GM21528 (cell line): ENCODE data around the gene IPO9.
"Not testable (repeated sequence)": the region's sequence is repeated elsewhere in the genome, so short reads cannot be mapped to it uniquely, and the experiment has no call there.

Experiments used
- ATAC-seq: cut with Tn5 transposase; IDR thresholded peaks from one replicate; pipeline ENCODE4 v1.9.1; 2021; ENCODE audit warnings: mild to moderate bottlenecking, moderate library complexity; ENCODE audit not compliant: unreplicated experiment, low FRiP score

Gene IPO9

DNA sequence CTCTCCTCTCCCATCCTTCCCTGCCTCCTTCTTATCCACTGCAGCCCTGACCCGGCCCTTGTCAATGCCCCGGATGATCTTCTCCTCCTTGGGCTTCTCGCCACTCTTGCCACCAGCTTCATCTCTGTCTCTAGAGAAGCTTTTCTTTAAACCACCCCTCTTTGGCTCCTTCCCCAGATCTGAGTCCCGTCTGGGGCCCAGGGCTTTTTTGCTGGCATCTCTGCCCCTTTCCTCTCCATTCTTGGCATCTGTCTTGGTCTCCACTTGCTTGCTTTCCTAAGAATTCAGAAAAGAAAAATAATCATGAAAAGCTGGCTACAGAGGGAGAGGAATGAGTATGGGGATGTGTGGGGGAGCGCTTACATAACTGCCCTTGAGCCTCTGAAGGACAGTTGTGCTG is 71.5 kb downstream of the IPO9 start:
- ATAC-seq = no peak

- ATAC-seq = not testable (repeated sequence)
Observed at GRCh38 chr1:201901036-201901435, 72.1 kb downstream of the IPO9 start.

GRCh38 chr1:201902198-201902597 is 73.2 kb downstream of the IPO9 start:
- ATAC-seq = no peak

GRCh38 chr1:201903135-201903534 is 74.2 kb downstream of the IPO9 start:
- ATAC-seq = no peak

DNA sequence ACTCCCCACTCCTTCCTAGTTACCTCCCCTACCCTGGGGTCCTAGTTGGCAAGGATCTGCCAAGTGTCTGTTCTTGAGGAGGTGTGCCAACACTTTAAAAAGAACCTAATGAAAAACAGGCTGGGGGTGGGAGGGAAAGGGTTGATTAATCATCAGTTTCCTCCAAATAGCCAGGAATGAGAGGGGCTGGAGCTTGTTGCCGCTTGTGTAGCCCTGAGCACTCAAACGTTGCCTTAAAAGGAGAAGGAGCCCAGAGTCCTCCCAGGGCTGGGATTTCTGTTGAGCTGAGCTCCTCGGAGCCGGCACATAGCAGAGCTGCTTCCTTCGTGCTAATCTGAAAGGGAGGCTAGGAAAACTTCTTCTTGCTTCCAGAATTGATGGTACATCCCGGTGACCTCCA is 75.6 kb downstream of the IPO9 start:
- no peak for ATAC-seq

- ATAC-seq = no peak
Observed at GRCh38 chr1:201905234-201905890, 76.4 kb downstream of the IPO9 start.

- no peak for ATAC-seq
Observed at GRCh38 chr1:201906336-201906735, 77.4 kb downstream of the IPO9 start.

GRCh38 chr1:201907621-201908020 is 78.7 kb downstream of the IPO9 start:
- no peak for ATAC-seq

GRCh38 chr1:201911826-201912571 is 83.0 kb downstream of the IPO9 start:
- no peak for ATAC-seq

DNA sequence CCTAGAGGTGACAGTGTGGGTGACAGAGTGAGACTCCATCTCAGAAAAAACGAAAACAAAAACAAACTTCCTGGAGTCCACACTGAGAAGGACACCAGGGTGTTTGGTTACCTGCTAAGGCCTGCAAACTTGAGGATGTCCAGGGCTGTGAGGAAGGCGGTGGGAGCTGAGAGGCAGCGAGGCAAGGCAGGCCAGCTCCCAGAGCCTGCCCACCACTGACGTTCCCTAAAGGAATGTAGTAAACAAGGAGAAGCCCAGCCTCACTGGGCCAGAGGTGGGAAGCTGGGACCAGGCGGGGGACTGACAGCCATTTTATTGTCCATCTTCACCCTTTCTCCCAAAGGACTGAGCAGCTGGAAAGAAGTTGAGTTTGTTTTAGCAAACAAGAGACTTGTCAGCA is 83.9 kb downstream of the IPO9 start:
- no peak for ATAC-seq

GRCh38 chr1:201914456-201915235 is 85.7 kb downstream of the IPO9 start:
- no peak for ATAC-seq

- no peak for ATAC-seq
Observed at GRCh38 chr1:201916649-201917249, 87.8 kb downstream of the IPO9 start.

- no peak for ATAC-seq
Observed at GRCh38 chr1:201917362-201918033, 88.5 kb downstream of the IPO9 start.

GRCh38 chr1:201918343-201918742 is 89.4 kb downstream of the IPO9 start:
- no peak for ATAC-seq

- no peak for ATAC-seq
Observed at GRCh38 chr1:201921952-201922558, 93.1 kb downstream of the IPO9 start.

DNA sequence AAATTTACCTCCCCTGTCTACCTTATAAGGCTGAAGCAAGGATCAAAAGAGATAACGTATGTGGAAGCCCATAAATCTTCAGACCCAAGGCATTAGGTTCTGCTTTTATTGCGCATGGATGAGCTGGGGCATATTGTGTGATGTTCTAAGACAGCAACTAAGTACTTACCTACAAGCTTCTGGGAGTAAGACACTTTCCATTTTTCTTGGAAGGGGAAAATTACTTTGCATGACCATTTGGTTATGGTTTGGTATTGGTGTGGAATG is 96.3 kb downstream of the IPO9 start:
- no peak for ATAC-seq

- ATAC-seq = no peak
Observed at GRCh38 chr1:201925981-201926645, 97.2 kb downstream of the IPO9 start.

DNA sequence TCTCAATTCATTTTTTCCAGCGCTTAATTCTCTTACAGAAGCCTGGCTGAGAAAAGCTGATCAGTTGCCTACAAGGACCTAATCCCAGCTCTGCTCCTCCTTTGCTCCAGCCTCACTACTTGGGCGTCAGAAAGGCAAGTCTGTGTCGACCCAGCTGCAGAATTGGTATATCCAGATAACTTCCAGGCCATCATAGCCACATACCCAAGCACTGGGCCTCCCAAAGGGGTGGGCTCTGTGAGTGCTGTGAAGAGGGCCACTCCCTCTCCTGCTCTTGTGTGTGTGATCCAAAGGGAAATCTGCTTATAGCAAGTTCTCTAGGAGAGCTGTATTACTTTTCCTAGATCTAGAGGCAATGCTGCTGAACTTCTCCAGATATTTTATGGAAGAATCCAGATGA is 99.3 kb downstream of the IPO9 start:
- ATAC-seq = no peak

- ATAC-seq = no peak
Observed at GRCh38 chr1:201930137-201930536, 101.2 kb downstream of the IPO9 start.

- no peak for ATAC-seq
Observed at GRCh38 chr1:201930803-201931202, 101.8 kb downstream of the IPO9 start.
